Activated naive CD4-positive, alpha-beta T cell treated with anti-CD3 and anti-CD28 coated beads, Interleukin-2, amount 50 U/mL, for 72 hours (primary cell): ENCODE results near the gene RGS19. TPM values are rescaled to one million over a fixed set of nuclear protein-coding genes. Genes with fewer than 3 reads are reported as not detected.
"Not testable (repeated sequence)": the region's sequence is repeated elsewhere in the genome, so short reads cannot be mapped to it uniquely, and the experiment has no call there.

ENCODE experiments used
- ATAC-seq, 2 donors: fragments of 150-1000 bp; cut with Tn5 transposase; 2 replicates each; pipeline ENCODE4 v1.10.0; 2021; ENCODE audit warnings: mild to moderate bottlenecking in 2 of 2, moderate library complexity in 2 of 2
- DNase-seq, 2 donors: peaks; one replicate each; pipeline ENCODE4 v3.0.0; 2021 to 2022; ENCODE audit warnings: low spot score in 2 of 2
- H3K27ac Mint-ChIP-seq, 2 donors: one replicate each; pipeline ENCODE4 v1.8.0; 2022; ENCODE audit warnings: mild to moderate bottlenecking in 2 of 2, mixed read lengths in 2 of 2
- H3K36me3 Mint-ChIP-seq, 2 donors: one replicate each; pipeline ENCODE4 v1.8.0; 2022; ENCODE audit warnings: mixed read lengths in 2 of 2
- H3K9me3 Mint-ChIP-seq, 2 donors: one replicate each; pipeline ENCODE4 v1.8.0; 2022; ENCODE audit warnings: mixed read lengths in 2 of 2
- total RNA-seq, 2 donors: library from RNA; stranded (reverse); gene quantifications; one replicate each; pipeline ENCODE4 v1.2.3, GENCODE V29; 2022

The RGS19 gene
- 10 to 100 TPM; 21.5 to 47.8 TPM for total RNA-seq

- no peaks in the 10 kb centered on the region for H3K9me3 Mint-ChIP-seq
- DNase-seq (peak; percentile 70 to 84), ATAC-seq (peak; percentile 58 to 64)
- peak within 1 kb of the TSS; percentile 74 to 90 for H3K27ac Mint-ChIP-seq
- H3K36me3 Mint-ChIP-seq, result peaks cover 5 to 7% of the 10 kb centered on the region in 2 donors
These were observed at the start of gene RGS19 for GRCh38 chr20:64079273-64080012. Gene RGS19, minus strand, starts transcription at chr20:64079518. Its CDS starts 2,632 bp downstream, at chr20:64076886.

GRCh38 chr20:64123517-64123916 lies 44.2 kb upstream of the RGS19 start:
- H3K9me3 Mint-ChIP-seq, H3K27ac Mint-ChIP-seq, H3K36me3 Mint-ChIP-seq, ATAC-seq: not testable (repeated sequence)
- DNase-seq, result peak in 1 of 2 donors; percentile 4

GRCh38 chr20:64122927-64123326 lies 43.6 kb upstream of the RGS19 start:
- not testable (repeated sequence) for DNase-seq, H3K27ac Mint-ChIP-seq, H3K36me3 Mint-ChIP-seq, H3K9me3 Mint-ChIP-seq, ATAC-seq

GRCh38 chr20:64121586-64121985 lies 42.3 kb upstream of the RGS19 start:
- ATAC-seq (no peak), DNase-seq (no peak)
- Mint-ChIP-seq H3K36me3 (no peaks in the 10 kb centered on the region), H3K27ac (no peak overlapping the region), H3K9me3 (no peaks in the 10 kb centered on the region)

- Mint-ChIP-seq H3K9me3 (no peaks in the 10 kb centered on the region), H3K27ac (peak overlapping the region; percentile 67 to 92), H3K36me3 (no peaks in the 10 kb centered on the region)
- DNase-seq, result peak in 1 of 2 donors; percentile 54
- ATAC-seq, result peak; percentile 43 to 48
These were observed 40.5 kb upstream of the RGS19 start for GRCh38 chr20:64119681-64120341.

GRCh38 chr20:64119301-64119680 lies 40.0 kb upstream of the RGS19 start:
- Mint-ChIP-seq H3K9me3 (no peaks in the 10 kb centered on the region), H3K27ac (no peak overlapping the region), H3K36me3 (no peaks in the 10 kb centered on the region)
- ATAC-seq (no peak), DNase-seq (peak in 1 of 2 donors; percentile 49)

- DNase-seq, result not testable (repeated sequence)
These were observed 38.1 kb upstream of the RGS19 start for GRCh38 chr20:64117432-64117777.

GRCh38 chr20:64116541-64117431 lies 37.5 kb upstream of the RGS19 start:
- DNase-seq (peak in 1 of 2 donors; percentile 48), ATAC-seq (no peak)
- H3K27ac Mint-ChIP-seq, result no peak overlapping the region
- no peaks in the 10 kb centered on the region for H3K9me3 Mint-ChIP-seq
- no peaks in the 10 kb centered on the region for H3K36me3 Mint-ChIP-seq

More at GRCh38 chr20:64117432-64117777, 38.1 kb upstream of the RGS19 start:
- not testable (repeated sequence) for H3K36me3 Mint-ChIP-seq, ATAC-seq, H3K27ac Mint-ChIP-seq, H3K9me3 Mint-ChIP-seq

- no peaks in the 10 kb centered on the region for H3K36me3 Mint-ChIP-seq
- no peak for DNase-seq
- H3K9me3 Mint-ChIP-seq, result no peaks in the 10 kb centered on the region
- no peak for ATAC-seq
- no peak overlapping the region for H3K27ac Mint-ChIP-seq
These were observed 36.7 kb upstream of the RGS19 start for GRCh38 chr20:64116016-64116415.

- DNase-seq, result peak in 1 of 2 donors; percentile 38
- Mint-ChIP-seq H3K27ac (no peak overlapping the region), H3K9me3 (no peaks in the 10 kb centered on the region), H3K36me3 (no peaks in the 10 kb centered on the region)
- no peak for ATAC-seq
These were observed 36.0 kb upstream of the RGS19 start for GRCh38 chr20:64115171-64115911.

GRCh38 chr20:64114356-64114971 lies 35.1 kb upstream of the RGS19 start:
- no peak overlapping the region for H3K27ac Mint-ChIP-seq
- ATAC-seq, result no peak
- H3K36me3 Mint-ChIP-seq, result no peaks in the 10 kb centered on the region
- DNase-seq, result peak in 1 of 2 donors; percentile 49
- no peaks in the 10 kb centered on the region for H3K9me3 Mint-ChIP-seq

GRCh38 chr20:64113796-64114355 lies 34.6 kb upstream of the RGS19 start:
- Mint-ChIP-seq H3K27ac (no peak overlapping the region), H3K9me3 (no peaks in the 10 kb centered on the region), H3K36me3 (no peaks in the 10 kb centered on the region)
- ATAC-seq (no peak), DNase-seq (peak in 1 of 2 donors; percentile 23)

- Mint-ChIP-seq H3K9me3 (no peaks in the 10 kb centered on the region), H3K36me3 (no peaks in the 10 kb centered on the region), H3K27ac (no peak overlapping the region)
- DNase-seq (peak in 1 of 2 donors; percentile 45), ATAC-seq (no peak)
These were observed 34.1 kb upstream of the RGS19 start for GRCh38 chr20:64113444-64113775.

GRCh38 chr20:64112691-64113443 lies 33.5 kb upstream of the RGS19 start:
- peak; percentile 2 to 43 for DNase-seq
- Mint-ChIP-seq H3K36me3 (no peaks in the 10 kb centered on the region), H3K27ac (no peak overlapping the region), H3K9me3 (no peaks in the 10 kb centered on the region)
- no peak for ATAC-seq
